H1 (cell line): Measurements from ENCODE around the gene GPC6. TPM values are rescaled to one million over a fixed set of nuclear protein-coding genes. Genes with fewer than 3 reads are reported as not detected.

Source experiments
- CTCF ChIA-PET: fragments of 300-600 bp; sonication (Branson Sonifier 250); formaldehyde crosslinking; loops from one replicate; lab custom pipeline; 2021; ENCODE audit not compliant: partially characterized antibody; lab: Charles Lee
- POLR2A ChIA-PET: fragments of 300-600 bp; sonication (Branson Sonifier 250); formaldehyde crosslinking; loops from one replicate; lab custom pipeline; 2021; ENCODE audit warnings: inconsistent platforms; ENCODE audit not compliant: partially characterized antibody; lab: Charles Lee
- DNase-seq, 2 experiments: peaks; one replicate each; pipeline versions ENCODE4 v3.0.0 to v3.0.0-alpha.2; 2010 to 2022; ENCODE audit warnings: low spot score in 2 of 2, low read depth in 1 of 2, mixed read lengths in 1 of 2
- FAIRE-seq: peaks from 2 replicates; lab custom pipeline; 2011; peaks lifted over from hg19 to GRCh38; lab: Jason Lieb, UNC
- H2AFZ ChIP-seq: 2 replicates; pipeline ENCODE4 v1.8.1; 2012; ENCODE audit warnings: low read length, inconsistent platforms
- H2AK5ac ChIP-seq: 2 replicates; pipeline ENCODE4 v1.6.1; 2013; ENCODE audit warnings: low read depth, low read length
- H2BK120ac ChIP-seq: replicated peaks from 2 replicates; pipeline ENCODE3; 2013; ENCODE audit warnings: low read depth, low read length, inconsistent platforms
- H2BK12ac ChIP-seq: 2 replicates; pipeline ENCODE4 v1.6.1; 2013; ENCODE audit warnings: low read depth, low read length
- H2BK15ac ChIP-seq: 2 replicates; pipeline ENCODE4 v1.6.1; 2013; ENCODE audit warnings: low read length
- H2BK20ac ChIP-seq: 2 replicates; pipeline ENCODE4 v1.6.1; 2013; ENCODE audit warnings: low read length
- H2BK5ac ChIP-seq: 2 replicates; pipeline ENCODE4 v1.6.1; 2013; ENCODE audit warnings: low read depth, low read length
- H3K14ac ChIP-seq: 2 replicates; pipeline ENCODE4 v1.6.1; 2013; ENCODE audit warnings: inconsistent platforms; ENCODE audit not compliant: insufficient read length
- H3K18ac ChIP-seq: 2 replicates; pipeline ENCODE4 v1.6.1; 2013; ENCODE audit warnings: low read length; ENCODE audit errors: extremely low read depth
- H3K23ac ChIP-seq: 2 replicates; pipeline ENCODE4 v1.6.1; 2013; ENCODE audit warnings: inconsistent platforms; ENCODE audit not compliant: insufficient read length
- H3K23me2 ChIP-seq: 2 replicates; pipeline ENCODE4 v1.6.1; 2013; ENCODE audit warnings: low read depth, low read length
- H3K27ac ChIP-seq: 2 replicates; pipeline ENCODE4 v1.6.1; 2011; ENCODE audit warnings: low read depth, low read length, inconsistent platforms
- H3K27me3 ChIP-seq, 4 experiments: replicated peaks in 1 of 4; 1 replicate in 1 of 4; 2 replicates in 3 of 4; pipeline versions ENCODE4 v1.6.1 to v1.8.1; 2011 to 2013; ENCODE audit warnings: low read length in 3 of 4, mild to moderate bottlenecking in 3 of 4, inconsistent platforms in 2 of 4, mixed read lengths in 2 of 4, moderate library complexity in 1 of 4; ENCODE audit not compliant: control insufficient read depth in 3 of 4, insufficient read depth in 3 of 4; ENCODE audit errors: extremely low read depth in 1 of 4
- H3K36me3 ChIP-seq, 4 experiments: 2 replicates each; pipeline versions ENCODE4 v1.6.1 to v1.8.1; 2011 to 2013; ENCODE audit warnings: mild to moderate bottlenecking in 4 of 4, low read length in 3 of 4, moderate library complexity in 2 of 4, control low read depth in 1 of 4, inconsistent platforms in 1 of 4; ENCODE audit not compliant: insufficient read depth in 4 of 4, control insufficient read depth in 2 of 4
- H3K4ac ChIP-seq: replicated peaks from 2 replicates; pipeline ENCODE3; 2013; ENCODE audit warnings: low read length, low read depth, mixed read lengths, inconsistent platforms; ENCODE audit not compliant: insufficient read length
- H3K4me1 ChIP-seq, 4 experiments: replicated peaks in 1 of 4; 1 replicate in 1 of 4; 2 replicates in 3 of 4; pipeline versions ENCODE4 v1.6.1 to v1.8.1; 2011 to 2013; ENCODE audit warnings: low read length in 3 of 4, inconsistent platforms in 2 of 4, mixed read lengths in 1 of 4; ENCODE audit not compliant: insufficient read depth in 4 of 4, control insufficient read depth in 3 of 4
- H3K4me2 ChIP-seq, 2 experiments: 2 replicates each; pipeline versions ENCODE4 v1.6.1 to v1.8.1; 2011 to 2013; ENCODE audit warnings: low read depth in 2 of 2, low read length in 2 of 2, control low read depth in 1 of 2, inconsistent platforms in 1 of 2, mild to moderate bottlenecking in 1 of 2; ENCODE audit not compliant: insufficient read depth in 1 of 2
- H3K4me3 ChIP-seq, 4 experiments: fragments of 200-600, 300-600 bp in 1 of 4; sonication (generic), shearing (Covaris generic), sonication (Bioruptor Twin) in 1 of 4; 2 replicates each; pipeline versions ENCODE4 v1.5.1 to v1.8.1; 2011 to 2016; ENCODE audit warnings: low read length in 4 of 4, low read depth in 3 of 4, control low read depth in 2 of 4, inconsistent platforms in 2 of 4, mild to moderate bottlenecking in 2 of 4, mixed read lengths in 1 of 4, moderate library complexity in 1 of 4; ENCODE audit not compliant: insufficient read depth in 2 of 4; ENCODE audit errors: extremely low read depth in 1 of 4
- H3K56ac ChIP-seq: replicated peaks from 2 replicates; pipeline ENCODE3; 2013; ENCODE audit warnings: low read depth, mild to moderate bottlenecking, mixed read lengths, low read length, inconsistent platforms; ENCODE audit not compliant: insufficient read length
- H3K79me1 ChIP-seq: 2 replicates; pipeline ENCODE4 v1.6.1; 2013; ENCODE audit warnings: low read depth, low read length, control low read depth
- H3K79me2 ChIP-seq, 2 experiments: 2 replicates each; pipeline versions ENCODE4 v1.6.1 to v1.8.1; 2012 to 2013; ENCODE audit warnings: low read length in 2 of 2, mild to moderate bottlenecking in 2 of 2, inconsistent platforms in 1 of 2; ENCODE audit not compliant: insufficient read depth in 2 of 2, control insufficient read depth in 1 of 2
- H3K9ac ChIP-seq, 4 experiments: replicated peaks in 1 of 4; 1 replicate in 1 of 4; 2 replicates in 3 of 4; pipeline versions ENCODE4 v1.6.1 to v1.8.1; 2011 to 2013; ENCODE audit warnings: low read depth in 3 of 4, low read length in 3 of 4, control low read depth in 2 of 4, mild to moderate bottlenecking in 2 of 4, moderate library complexity in 2 of 4, inconsistent platforms in 1 of 4; ENCODE audit errors: extremely low read depth in 1 of 4
- H3K9me3 ChIP-seq, 2 experiments: 2 replicates each; pipeline versions ENCODE4 v1.6.1 to v1.8.1; 2012 to 2013; ENCODE audit warnings: mild to moderate bottlenecking in 2 of 2, moderate library complexity in 2 of 2, control low read depth in 1 of 2, inconsistent platforms in 1 of 2, low read depth in 1 of 2, low read length in 1 of 2, mixed read lengths in 1 of 2; ENCODE audit not compliant: insufficient read depth in 2 of 2
- H4K20me1 ChIP-seq, 2 experiments: replicated peaks in 1 of 2; 2 replicates each; pipeline versions ENCODE3 to v1.8.1; 2011 to 2013; ENCODE audit warnings: inconsistent platforms in 2 of 2, low read length in 2 of 2, mild to moderate bottlenecking in 1 of 2; ENCODE audit not compliant: insufficient read depth in 2 of 2, control insufficient read depth in 1 of 2
- H4K5ac ChIP-seq: 2 replicates; pipeline ENCODE4 v1.6.1; 2013; ENCODE audit warnings: low read length, low read depth, mixed read lengths, inconsistent platforms; ENCODE audit not compliant: insufficient read length
- H4K8ac ChIP-seq: 2 replicates; pipeline ENCODE4 v1.8.0; 2013; ENCODE audit warnings: mild to moderate bottlenecking, moderate library complexity, low read length, inconsistent platforms; ENCODE audit not compliant: insufficient read depth; ENCODE audit errors: extremely low read depth
- H4K91ac ChIP-seq: replicated peaks from 2 replicates; pipeline ENCODE3; 2013; ENCODE audit warnings: low read length, mixed read lengths, inconsistent platforms; ENCODE audit not compliant: insufficient read length
- CEBPB ChIP-seq: IDR thresholded peaks from 2 replicates; pipeline ENCODE4 v1.6.1; 2012; ENCODE audit warnings: low read depth, low read length
- EGR1 ChIP-seq: IDR thresholded peaks from 2 replicates; pipeline ENCODE4 v1.6.1; 2011; ENCODE audit warnings: low read depth, low read length, borderline replicate concordance
- HDAC2 ChIP-seq, 2 experiments: fragments of 300-600 bp in 1 of 2; sonication (generic) in 1 of 2; IDR thresholded peaks; 2 replicates each; pipeline ENCODE4 v1.6.1; 2011 to 2012; ENCODE audit warnings: low read depth in 2 of 2, low read length in 2 of 2, mild to moderate bottlenecking in 2 of 2, moderate library complexity in 2 of 2, borderline replicate concordance in 1 of 2, inconsistent platforms in 1 of 2
- RAD21 ChIP-seq, 2 experiments: IDR thresholded peaks in 1 of 2; conservative IDR thresholded peaks in 1 of 2; 2 replicates each; pipeline ENCODE4 v1.6.1; 2011; ENCODE audit warnings: low read depth in 2 of 2, low read length in 2 of 2, improper control_type of control experiment in 1 of 2, inconsistent platforms in 1 of 2, mild to moderate bottlenecking in 1 of 2, moderate library complexity in 1 of 2
- RFX5 ChIP-seq: IDR thresholded peaks from 2 replicates; pipeline ENCODE4 v1.6.1; 2011; ENCODE audit warnings: low read depth, low read length, improper control_type of control experiment, borderline replicate concordance
- TAF7 ChIP-seq: optimal IDR thresholded peaks from 2 replicates; pipeline ENCODE3; 2011; ENCODE audit warnings: low read depth, mild to moderate bottlenecking, inconsistent platforms, low read length, moderate library complexity, borderline replicate concordance
- TBP ChIP-seq: IDR thresholded peaks from 2 replicates; pipeline ENCODE4 v1.6.1; 2011; ENCODE audit warnings: low read depth, low read length, improper control_type of control experiment
- TEAD4 ChIP-seq: IDR thresholded peaks from 2 replicates; pipeline ENCODE4 v1.6.1; 2012; ENCODE audit warnings: low read depth, low read length, inconsistent platforms, mixed read lengths
- WGBS, 2 experiments: shearing (Covaris generic) in 1 of 2; methylation state at CpG; one replicate each; pipeline versions ENCODE4 v1.1.6 to v1.1.7; 2013 to 2015; ENCODE audit warnings: low lambda C conversion rate in 2 of 2, mixed read lengths in 2 of 2, inconsistent platforms in 1 of 2, low coverage in 1 of 2, missing lambda C conversion rate in 1 of 2; ENCODE audit not compliant: insufficient replicate concordance in 2 of 2, insufficient coverage in 1 of 2, insufficient read length in 1 of 2; ENCODE audit errors: extremely low coverage in 1 of 2, missing lambda C conversion rate in 1 of 2; 5-methylcytosine and 5-hydroxymethylcytosine counted together
- polyA plus RNA-seq, 7 experiments: library from polyadenylated mRNA; depleted of rRNA in 3 of 7; stranded (reverse) in 5 of 7; unstranded in 2 of 7; fragments of >200 nt in 5 of 7; fragments of 200-250 nt in 2 of 7; gene quantifications; 1 replicate in 5 of 7; 2 replicates in 1 of 7; 4 replicates in 1 of 7; pipeline versions ENCODE4 v1.2.1 to v1.2.3, GENCODE V29; 2011 to 2013; ENCODE audit warnings: missing spikeins in 2 of 7, mixed read lengths in 2 of 7
- total RNA-seq: library from RNA; stranded (reverse); fragmentation: NEBNext Ultra II Directional; extraction: Animal tissue kit (Norgen Biotek cat#: 25700); gene quantifications from 2 replicates; pipeline ENCODE4 v1.2.1, GENCODE V29; 2021
- TF ChIP-seq, protein P1 (sequence below): IDR thresholded peaks from 2 replicates; pipeline ENCODE4 v1.6.1; 2011; ENCODE audit warnings: low read depth, mild to moderate bottlenecking, low read length; ENCODE audit not compliant: insufficient read depth
- TF ChIP-seq, protein P2 (sequence below), 3 experiments: IDR thresholded peaks; 1 replicate in 2 of 3; 2 replicates in 1 of 3; pipeline versions ENCODE4 v1.5.1 to v1.6.1; 2011; ENCODE audit warnings: low read length in 3 of 3, mild to moderate bottlenecking in 3 of 3, inconsistent platforms in 2 of 3, low read depth in 1 of 3, moderate library complexity in 1 of 3; ENCODE audit not compliant: insufficient read depth in 1 of 3; ENCODE audit errors: control extremely low read depth in 1 of 3

The GPC6 gene
- total and polyA plus RNA-seq, 2 of the 8 experiments (the other 6 are each of a cell fraction or from before 2014, with no cell fraction given) = 5.4 to 12.0 TPM

DNA sequence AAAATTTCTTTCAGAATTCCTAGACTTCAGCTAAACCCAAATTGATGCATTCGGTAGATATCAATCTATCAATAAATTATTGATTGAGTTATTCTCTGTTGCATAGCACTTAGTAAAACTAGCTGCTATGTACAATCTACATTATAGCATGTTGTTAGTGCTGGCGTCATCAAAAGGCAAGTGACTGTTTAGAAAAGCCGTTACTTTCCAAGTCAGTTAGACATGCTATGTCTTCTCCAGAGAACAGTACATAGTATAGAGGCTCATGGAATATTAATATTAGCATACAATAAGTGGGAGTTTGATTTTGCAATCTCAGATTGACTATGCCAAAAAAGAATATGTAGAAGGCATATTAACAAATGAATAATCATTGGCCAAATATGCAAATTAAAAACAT is 1087.3 kb downstream of the GPC6 start:
- no peak overlapping the region for H4K91ac ChIP-seq
- ChIA-PET POLR2A (no interaction called here), CTCF (interaction anchor here (1.0 to 1.8 kb wide), 3 partner anchors 9 to 48 kb away, joined by 3 to 5 read pairs (median 4); no protein-coding TSS in a partner anchor)
- no peak overlapping the region for H3K4me3 ChIP-seq
- H3K27me3 ChIP-seq = no peaks in the 10 kb centered on the region
- H3K14ac ChIP-seq = no peak overlapping the region
- H2BK120ac ChIP-seq = no peak overlapping the region
- H3K79me1 ChIP-seq = no peaks in the 10 kb centered on the region
- H4K20me1 ChIP-seq = no peaks in the 10 kb centered on the region
- H2AFZ ChIP-seq = no peak overlapping the region
- H3K18ac ChIP-seq = no peak overlapping the region
- H4K5ac ChIP-seq = no peak overlapping the region
- no peaks in the 10 kb centered on the region for H3K79me2 ChIP-seq
- DNase-seq = no peak
- no peak overlapping the region for H2BK20ac ChIP-seq
- no peak overlapping the region for H2AK5ac ChIP-seq
- TF ChIP-seq EGR1 (no peak), TBP (no peak), CEBPB (no peak), RFX5 (no peak), RAD21 (IDR thresholded peaks at IDR 0.05 in 1 of 2, conservative IDR thresholded peaks at IDR 0.05 in 1 of 2; ENCODE audit: low read depth in 2 of 2, low read length in 2 of 2) (no peak), TAF7 (no peak), HDAC2 (IDR thresholded peaks at IDR 0.05; ENCODE audit: borderline replicate concordance in 1 of 2, low read depth in 2 of 2, low read length in 2 of 2) (no peak), TEAD4 (no peak)
- TF ChIP-seq, protein P1, sequence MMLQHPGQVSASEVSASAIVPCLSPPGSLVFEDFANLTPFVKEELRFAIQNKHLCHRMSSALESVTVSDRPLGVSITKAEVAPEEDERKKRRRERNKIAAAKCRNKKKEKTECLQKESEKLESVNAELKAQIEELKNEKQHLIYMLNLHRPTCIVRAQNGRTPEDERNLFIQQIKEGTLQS = no peak
- TF ChIP-seq, protein P2, sequence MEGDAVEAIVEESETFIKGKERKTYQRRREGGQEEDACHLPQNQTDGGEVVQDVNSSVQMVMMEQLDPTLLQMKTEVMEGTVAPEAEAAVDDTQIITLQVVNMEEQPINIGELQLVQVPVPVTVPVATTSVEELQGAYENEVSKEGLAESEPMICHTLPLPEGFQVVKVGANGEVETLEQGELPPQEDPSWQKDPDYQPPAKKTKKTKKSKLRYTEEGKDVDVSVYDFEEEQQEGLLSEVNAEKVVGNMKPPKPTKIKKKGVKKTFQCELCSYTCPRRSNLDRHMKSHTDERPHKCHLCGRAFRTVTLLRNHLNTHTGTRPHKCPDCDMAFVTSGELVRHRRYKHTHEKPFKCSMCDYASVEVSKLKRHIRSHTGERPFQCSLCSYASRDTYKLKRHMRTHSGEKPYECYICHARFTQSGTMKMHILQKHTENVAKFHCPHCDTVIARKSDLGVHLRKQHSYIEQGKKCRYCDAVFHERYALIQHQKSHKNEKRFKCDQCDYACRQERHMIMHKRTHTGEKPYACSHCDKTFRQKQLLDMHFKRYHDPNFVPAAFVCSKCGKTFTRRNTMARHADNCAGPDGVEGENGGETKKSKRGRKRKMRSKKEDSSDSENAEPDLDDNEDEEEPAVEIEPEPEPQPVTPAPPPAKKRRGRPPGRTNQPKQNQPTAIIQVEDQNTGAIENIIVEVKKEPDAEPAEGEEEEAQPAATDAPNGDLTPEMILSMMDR (IDR thresholded peaks at IDR 0.05; ENCODE audit: control extremely low read depth in 1 of 3, insufficient read depth in 1 of 3, low read depth in 1 of 3, low read length in 3 of 3) = no peak
- WGBS, 2 experiments = 90% methylated on average over 3 of the region's 3 CpGs; no CpG with 5 or more reads in 1 of the 2 experiments
- no peak overlapping the region for H2BK15ac ChIP-seq
- no peak for FAIRE-seq
- H2BK5ac ChIP-seq = no peak overlapping the region
- H3K56ac ChIP-seq = no peak overlapping the region
- H4K8ac ChIP-seq = no peak overlapping the region
- H3K9ac ChIP-seq = no peak overlapping the region
- no peak overlapping the region for H3K23ac ChIP-seq
- H3K4ac ChIP-seq = no peak overlapping the region
- H3K27ac ChIP-seq = no peak overlapping the region
- no peaks in the 10 kb centered on the region for H3K23me2 ChIP-seq
- H2BK12ac ChIP-seq = no peak overlapping the region
- no peaks in the 10 kb centered on the region for H3K9me3 ChIP-seq
- H3K4me1 ChIP-seq = peaks cover 5 to 12% (median 10%) of the 10 kb centered on the region in 4 experiments; a peak in 6 of 7 replicates
- H3K36me3 ChIP-seq = no peaks in the 10 kb centered on the region
- no peak overlapping the region for H3K4me2 ChIP-seq
